GM15510 (cell line): ENCODE data around the gene DSCAML1.

Experiments
- POLR2A ChIP-seq: IDR thresholded peaks from 3 replicates; pipeline ENCODE4 v1.6.1; 2011; ENCODE audit warnings: borderline replicate concordance; ENCODE audit not compliant: insufficient read length; ENCODE audit errors: extremely low read depth

The DSCAML1 gene

DNA sequence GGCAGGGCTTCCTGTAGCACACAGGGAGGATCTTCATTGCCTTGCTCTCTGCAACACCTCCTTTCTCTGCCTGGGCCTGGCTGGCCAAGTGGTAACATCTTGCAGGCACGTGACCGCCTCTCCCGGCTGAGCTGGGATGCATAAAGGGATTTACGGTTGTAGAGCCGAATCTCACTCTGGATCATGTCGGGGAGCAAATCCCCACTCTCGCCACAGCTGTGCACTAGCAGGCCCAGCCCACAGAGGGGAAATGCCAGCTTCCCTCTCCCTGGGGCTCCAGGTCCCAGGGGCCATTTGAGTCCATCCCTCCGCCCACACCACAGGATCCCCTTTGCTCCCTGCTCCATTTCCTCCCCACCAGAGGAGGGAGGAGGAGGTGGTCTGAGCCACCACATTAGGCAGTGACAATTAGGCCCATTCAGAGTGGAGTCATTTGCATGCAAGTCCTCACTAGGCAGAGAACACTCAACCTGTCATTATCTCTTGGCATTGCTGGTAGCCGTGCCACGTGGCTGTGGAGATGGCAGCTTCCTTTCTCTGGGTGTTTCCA, 196.7 kb downstream of the DSCAML1 start:
- TF ChIP-seq POLR2A, result no peak

DNA sequence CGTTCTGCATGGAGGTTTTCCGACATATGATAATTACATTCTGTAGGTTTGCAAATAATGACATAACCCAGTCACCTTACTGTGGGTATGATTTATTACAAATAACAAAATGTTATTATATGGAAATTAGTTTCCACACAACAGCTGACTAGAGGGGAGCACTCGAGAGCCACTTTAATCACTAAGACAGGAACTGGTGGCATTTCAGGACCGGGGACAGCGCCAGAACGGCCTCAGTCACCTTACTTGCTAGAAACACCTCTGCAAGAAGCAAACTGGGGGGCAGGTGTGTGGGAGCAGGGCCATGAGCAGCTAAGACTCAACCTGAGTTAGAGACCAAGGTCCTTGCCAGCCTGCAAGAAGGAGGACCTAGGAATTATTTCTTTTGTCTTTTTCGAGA, 199.9 kb downstream of the DSCAML1 start:
- no peak for TF ChIP-seq POLR2A

DNA sequence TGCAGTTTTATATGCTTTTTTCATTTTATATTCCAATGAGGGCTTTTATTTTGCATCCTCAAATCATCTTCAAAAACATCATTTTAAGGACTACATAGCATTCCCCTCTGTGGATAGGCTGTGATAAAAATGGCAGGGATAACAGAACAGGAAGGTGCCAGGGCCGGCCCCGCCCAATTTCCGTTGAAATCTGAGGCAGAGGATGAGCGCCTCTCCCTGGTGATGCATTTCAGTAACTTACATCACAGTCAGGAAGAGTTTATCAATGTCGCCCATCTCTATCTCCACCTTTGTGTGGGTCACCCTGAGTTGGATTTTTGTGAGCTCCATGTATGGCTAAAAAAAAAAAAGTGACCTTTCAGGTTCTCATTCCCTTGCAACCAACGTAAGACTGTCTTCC, 201.6 kb downstream of the DSCAML1 start:
- no peak for TF ChIP-seq POLR2A

DNA sequence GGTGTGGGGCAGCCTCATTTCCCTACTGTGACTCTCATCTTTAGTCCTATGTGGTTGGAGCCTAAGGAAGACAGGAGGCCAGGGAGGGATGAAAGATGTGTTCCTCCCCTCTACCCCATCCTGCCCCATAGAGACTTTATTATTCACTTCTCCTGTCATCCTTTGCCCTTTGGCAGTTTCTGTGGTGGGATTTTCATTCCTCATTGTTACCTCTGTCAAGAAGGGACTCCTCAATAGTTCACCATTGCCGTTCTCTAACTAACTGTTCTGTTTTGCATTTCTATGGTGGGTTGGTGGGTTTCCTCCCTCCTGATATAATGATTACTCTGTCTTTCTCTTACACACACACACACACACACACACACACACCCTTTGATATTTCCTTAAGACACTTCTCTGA, 202.3 kb downstream of the DSCAML1 start:
- no peak for TF ChIP-seq POLR2A

GRCh38 chr11:117593065-117593464, 204.0 kb downstream of the DSCAML1 start:
- TF ChIP-seq POLR2A, result no peak

DNA sequence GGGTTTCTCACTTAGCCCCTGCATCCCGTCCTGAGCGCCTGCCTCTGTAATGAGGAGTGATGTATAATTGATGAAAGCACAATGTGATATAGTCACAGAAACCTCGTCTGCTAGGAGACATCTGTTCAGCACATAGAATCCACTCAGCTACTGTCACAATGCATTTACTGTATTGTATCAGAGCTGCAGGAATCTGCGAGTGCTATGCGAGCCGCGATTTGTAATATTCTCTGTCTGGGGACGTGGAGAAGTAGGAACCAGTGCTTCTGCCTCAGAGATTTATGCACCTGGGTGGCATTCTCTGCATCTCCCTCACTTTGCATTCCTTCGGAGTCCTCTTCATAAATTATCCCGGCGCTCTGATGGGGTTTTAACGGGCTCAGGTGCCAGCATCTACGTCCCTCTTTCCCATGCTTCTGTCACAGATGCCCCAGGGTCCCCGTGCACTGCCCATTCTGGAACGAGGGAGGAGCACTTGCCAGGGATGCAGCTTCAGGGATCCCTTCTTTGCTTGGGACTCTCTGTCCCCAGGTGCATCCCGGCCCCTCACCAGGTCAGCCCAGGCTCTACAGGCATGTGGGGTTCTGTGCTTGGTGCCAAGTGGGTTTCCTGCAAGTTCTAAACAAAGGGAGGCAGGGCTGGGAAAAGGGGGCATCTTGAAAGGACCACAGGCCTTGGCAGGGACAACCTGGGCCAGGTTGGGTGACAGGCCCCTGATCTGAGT, 205.5 kb downstream of the DSCAML1 start:
- no peak for TF ChIP-seq POLR2A

- TF ChIP-seq POLR2A, result no peak
These were observed 208.0 kb downstream of the DSCAML1 start for GRCh38 chr11:117589063-117589462.

DNA sequence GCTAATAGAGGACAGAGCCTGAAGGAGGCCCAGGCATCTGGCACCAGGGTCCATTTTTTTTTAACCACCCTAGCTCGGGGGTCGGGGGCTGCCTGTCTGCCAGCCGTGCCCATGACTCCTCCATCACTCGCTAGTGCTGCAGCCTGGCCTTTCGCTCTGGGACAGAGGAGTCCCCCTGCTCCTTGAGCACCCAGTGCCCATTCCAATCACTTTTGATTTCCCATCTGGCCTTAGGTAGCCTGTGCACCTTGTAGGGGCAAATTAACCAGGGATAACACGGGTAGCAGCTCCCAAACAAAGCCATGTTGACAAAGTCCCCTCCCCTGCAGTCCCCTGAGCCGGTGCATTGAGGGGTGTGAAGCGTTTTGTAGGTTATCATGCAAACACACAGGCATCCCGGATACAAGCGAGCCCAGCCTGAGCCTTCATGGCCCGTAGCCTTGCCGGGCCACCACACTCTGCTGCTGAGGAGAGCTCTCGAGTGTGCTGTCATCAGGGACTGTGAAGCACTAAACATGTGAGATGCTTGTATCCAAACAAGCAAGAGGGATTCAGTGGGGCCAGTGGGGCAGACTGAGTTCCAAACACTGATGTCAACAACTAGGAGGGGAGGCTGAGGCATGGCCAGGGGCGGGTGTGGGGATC, 208.7 kb downstream of the DSCAML1 start:
- no peak for TF ChIP-seq POLR2A

DNA sequence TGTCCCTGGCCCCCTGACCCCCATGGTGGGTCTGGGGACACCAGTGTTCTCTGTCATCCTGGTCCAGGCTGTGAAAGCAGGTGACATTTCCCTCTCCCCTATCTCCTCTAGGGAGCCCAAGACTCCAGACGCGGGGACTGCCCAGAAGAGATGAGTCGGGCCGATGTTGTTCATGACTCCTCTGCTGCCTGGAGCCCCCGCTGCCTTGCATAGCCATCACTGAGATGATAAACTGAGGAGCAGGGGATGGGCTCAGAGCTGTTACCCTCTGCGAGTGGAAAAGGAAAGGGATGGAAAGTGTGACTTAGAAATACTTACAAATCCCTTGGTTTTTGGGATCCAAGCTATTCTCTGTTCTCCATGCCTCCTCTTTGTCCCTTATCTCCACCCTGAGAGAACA, 209.6 kb downstream of the DSCAML1 start:
- TF ChIP-seq POLR2A, result no peak

DNA sequence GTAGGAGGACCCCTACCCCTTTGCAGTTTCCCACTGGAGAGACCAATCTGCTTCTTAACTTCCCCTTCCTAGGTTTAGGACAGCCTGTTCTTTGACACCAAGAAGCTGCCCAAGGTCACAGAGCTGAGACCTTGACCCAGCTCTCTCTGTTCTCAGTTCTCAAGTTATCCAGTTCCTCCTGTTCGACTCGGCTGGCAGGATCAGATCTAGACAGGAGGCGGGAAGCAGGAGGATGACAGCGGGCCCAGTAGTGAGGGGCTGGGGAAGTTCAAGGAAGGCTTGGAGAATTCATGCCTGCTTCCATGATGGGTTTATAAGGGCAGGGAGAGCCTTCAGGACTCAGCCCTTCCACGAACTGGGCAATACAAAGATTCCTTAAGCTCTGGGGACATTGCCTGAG, 210.6 kb downstream of the DSCAML1 start:
- TF ChIP-seq POLR2A, result no peak

- no peak for TF ChIP-seq POLR2A
These were observed 211.4 kb downstream of the DSCAML1 start for GRCh38 chr11:117585631-117586030.

DNA sequence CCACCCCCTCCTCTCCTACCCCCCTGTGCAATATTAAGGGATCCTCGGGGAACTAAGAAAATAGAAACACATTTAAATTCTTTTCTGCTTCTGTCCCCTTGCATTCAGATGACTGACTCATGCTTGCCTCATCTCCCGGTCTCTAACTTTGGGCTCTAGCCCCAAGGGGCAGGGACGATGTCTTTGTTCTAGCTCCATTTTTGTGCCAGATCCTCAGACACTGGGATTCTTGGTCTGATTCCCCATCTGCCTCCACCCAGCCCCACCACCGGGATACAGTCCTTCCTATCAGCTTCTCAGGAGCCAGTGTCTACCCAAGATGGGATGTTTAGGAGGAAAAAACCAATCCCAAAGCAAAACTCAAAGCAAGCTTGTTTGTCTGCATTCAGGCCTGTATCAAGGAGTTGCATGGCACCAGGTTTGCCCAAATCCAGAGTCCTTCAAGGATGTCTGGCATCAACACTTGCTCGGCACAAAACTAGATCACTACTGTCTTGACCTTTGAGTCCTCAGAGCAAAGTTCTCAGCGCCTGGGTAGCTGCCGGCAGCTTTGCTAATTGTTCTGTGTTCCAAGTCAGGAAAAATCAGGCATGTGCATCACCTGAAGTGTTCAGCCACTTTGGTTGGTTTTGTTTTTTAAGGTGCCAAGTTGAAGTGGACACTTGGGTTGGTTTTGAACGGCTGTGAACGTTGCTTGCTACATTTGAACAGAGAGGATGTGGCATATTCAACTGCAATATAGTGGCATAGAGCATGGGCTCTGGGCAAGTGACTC, 212.8 kb downstream of the DSCAML1 start:
- no peak for TF ChIP-seq POLR2A

- no peak for TF ChIP-seq POLR2A
These were observed 213.8 kb downstream of the DSCAML1 start for GRCh38 chr11:117583063-117583801.

GRCh38 chr11:117582433-117582832, 214.6 kb downstream of the DSCAML1 start:
- TF ChIP-seq POLR2A, result no peak

GRCh38 chr11:117580866-117581265, 216.2 kb downstream of the DSCAML1 start:
- no peak for TF ChIP-seq POLR2A
